Raji (cell line): Measurements from ENCODE around the gene MMP8.

ENCODE experiments used
- POLR2A ChIP-seq: IDR thresholded peaks from 2 replicates; pipeline ENCODE4 v1.6.1; 2011; ENCODE audit warnings: low read depth, low read length, control low read depth; ENCODE audit not compliant: insufficient read depth

Gene MMP8

DNA sequence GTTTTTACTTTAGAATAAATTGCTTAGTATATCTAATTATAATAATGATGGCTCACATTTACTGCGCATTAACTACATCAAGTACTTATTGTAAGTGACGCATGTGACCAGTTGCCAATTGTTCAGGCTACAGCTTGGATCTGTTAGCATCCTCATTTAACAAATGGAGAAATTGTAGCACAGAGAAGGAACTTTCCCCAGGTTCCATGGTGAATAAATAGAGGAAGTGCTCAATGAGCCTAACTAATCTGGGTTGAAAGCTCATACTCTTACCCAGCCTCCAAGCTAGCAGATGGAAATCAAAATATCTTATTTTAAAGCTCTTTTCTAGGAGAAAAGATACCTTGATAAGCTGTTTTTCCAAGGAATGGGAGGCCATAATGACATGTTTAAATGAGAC lies 39.0 kb downstream of the MMP8 start:
- no peak for TF ChIP-seq POLR2A

DNA sequence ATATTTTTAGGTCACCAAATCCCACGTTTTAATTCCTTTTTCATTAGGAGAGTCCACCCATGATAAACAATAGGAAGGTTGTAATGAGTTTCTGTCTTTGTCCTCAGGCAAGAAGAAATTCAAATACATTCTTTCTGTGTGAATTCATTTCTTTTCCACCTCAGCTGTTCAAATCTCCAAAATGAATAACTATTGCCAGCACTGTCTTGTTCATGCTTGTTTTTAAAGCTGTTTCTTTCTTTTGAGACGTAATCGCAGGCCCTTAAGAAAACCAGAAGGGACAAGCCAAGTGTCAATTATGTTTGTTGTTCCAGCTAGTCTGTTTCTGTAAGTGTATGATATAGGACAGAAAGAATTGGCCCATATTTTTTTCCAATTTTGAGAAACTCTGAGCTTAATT lies 39.4 kb downstream of the MMP8 start:
- TF ChIP-seq POLR2A = no peak

DNA sequence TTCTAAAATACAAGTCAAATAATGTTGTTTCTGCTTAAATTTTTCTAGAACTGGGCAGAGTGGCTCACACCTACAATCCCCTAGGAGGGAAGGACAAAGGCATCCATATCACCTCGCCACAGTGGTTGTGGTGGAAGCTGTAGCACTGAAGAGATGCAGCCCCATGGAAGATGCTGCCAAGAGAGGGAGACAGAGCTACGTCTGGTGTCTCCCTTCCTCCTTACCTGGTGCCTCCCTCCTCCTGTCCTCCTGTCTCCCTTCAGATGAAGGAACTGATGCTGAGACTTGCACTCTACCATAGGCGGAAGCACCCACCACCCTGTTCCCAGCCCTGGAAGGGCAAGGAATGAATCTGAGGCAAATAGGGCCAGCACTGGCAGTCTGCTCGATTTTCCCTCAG lies 41.5 kb downstream of the MMP8 start:
- no peak for TF ChIP-seq POLR2A

GRCh38 chr11:102680945-102681344 lies 43.8 kb downstream of the MMP8 start:
- TF ChIP-seq POLR2A = no peak

DNA sequence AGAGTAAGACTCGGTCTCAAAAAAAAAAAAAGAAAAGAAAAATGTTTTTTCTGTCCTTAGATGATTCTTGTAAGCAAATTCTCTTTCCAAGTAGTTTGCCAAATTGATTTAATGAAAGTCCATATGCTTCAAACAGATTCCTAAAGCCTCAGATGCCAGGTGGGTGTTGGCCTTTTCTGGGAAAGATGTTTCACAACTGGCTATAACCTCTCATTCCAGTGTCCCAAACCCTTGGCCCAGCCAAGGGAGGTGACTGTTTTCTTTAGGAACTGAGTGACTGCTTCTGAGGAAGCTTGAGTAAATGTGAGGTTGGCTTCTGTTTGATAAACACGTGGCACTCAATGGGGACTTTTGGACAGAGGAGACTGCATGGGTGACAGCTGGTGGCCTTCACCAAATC lies 46.7 kb downstream of the MMP8 start:
- no peak for TF ChIP-seq POLR2A

DNA sequence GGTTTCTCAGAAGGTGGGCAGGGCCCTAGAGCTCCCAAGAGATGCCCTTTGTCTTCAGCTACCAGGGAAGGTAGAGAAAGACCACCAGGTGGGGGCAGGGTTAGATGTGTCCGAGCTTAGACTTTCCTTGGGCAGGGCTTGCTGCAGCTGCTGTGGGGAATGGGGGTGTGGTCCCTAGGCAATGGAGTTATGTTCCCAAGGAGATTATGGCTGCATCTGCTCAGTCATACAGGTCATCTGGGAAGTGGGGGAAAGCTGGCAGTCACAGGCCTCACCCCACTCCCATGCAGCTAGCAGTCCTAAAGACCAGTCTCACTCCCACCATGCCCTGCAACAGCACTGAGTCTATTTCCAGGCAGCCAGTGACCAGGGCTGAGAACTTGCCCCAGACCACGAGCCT lies 48.7 kb downstream of the MMP8 start:
- TF ChIP-seq POLR2A = no peak

- TF ChIP-seq POLR2A = no peak
Measured at GRCh38 chr11:102669664-102670063, 55.1 kb downstream of the MMP8 start.

DNA sequence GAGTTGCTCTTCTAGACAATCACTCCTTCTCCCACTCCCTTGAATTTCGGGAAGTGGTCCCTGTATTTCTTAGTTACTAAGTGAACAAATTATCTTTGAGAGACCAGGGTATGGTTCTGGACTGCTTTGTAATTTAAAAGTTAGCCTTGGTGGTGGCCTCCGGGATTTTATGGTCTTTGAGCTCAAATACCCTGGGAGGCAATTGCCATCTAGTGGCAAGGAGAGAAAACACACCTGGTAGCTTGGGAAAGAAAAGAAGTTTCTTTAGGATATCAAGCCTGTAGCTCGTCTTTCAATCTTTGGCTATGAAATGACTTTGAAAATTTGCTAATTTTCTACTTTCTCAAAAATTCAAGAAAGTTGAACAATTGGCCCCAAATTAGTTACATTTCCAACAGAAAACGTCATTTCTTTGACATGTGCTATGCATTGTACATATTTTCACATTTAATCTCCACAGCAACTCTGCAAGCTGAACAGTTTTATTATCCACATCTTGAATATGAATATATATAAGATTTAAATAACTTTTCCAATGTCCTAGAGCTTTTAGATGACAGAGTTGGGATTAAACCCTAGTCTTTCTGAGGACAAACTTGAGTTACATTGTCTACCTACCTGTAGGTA lies 58.3 kb downstream of the MMP8 start:
- TF ChIP-seq POLR2A = no peak

GRCh38 chr11:102664001-102664752 lies 60.6 kb downstream of the MMP8 start:
- TF ChIP-seq POLR2A = no peak

- TF ChIP-seq POLR2A = no peak
Measured at GRCh38 chr11:102662607-102663006, 62.1 kb downstream of the MMP8 start.
